IMR-90 (cell line): Measurements from ENCODE around the gene VMO1. TPM values are rescaled to one million over a fixed set of nuclear protein-coding genes. Genes with fewer than 3 reads are reported as not detected.

Experiments used
- ATAC-seq: fragments of 200-7000 bp; cut with Tn5 transposase; 2 replicates; pipeline ENCODE4 v1.9.1; 2020; ENCODE audit warnings: low read depth, mild to moderate bottlenecking, moderate library complexity
- BruUV-seq: library from RNA; stranded (reverse); fragments of 400-500 nt; replicated peaks from 2 replicates; lab custom pipeline; 2021; lab: Mats Ljungman, UMichigan
- CTCF ChIA-PET: fragments of 300-600 bp; formaldehyde crosslinking; extraction: SDS; loops from one replicate; lab custom pipeline; 2021; ENCODE audit warnings: antibody characterized with exemption; lab: Yijun Ruan, JAX
- POLR2A ChIA-PET: fragments of 300-600 bp; sonication (Branson Sonifier 250); formaldehyde crosslinking; loops from one replicate; lab custom pipeline; 2022; ENCODE audit warnings: antibody characterized with exemption; ENCODE audit not compliant: unreplicated experiment; lab: Charles Lee
- DNase-seq: peaks from one replicate; pipeline ENCODE4 v3.0.0; 2013
- H2AFZ ChIP-seq: replicated peaks from 2 replicates; pipeline ENCODE3; 2013; ENCODE audit warnings: low read length, mild to moderate bottlenecking; ENCODE audit not compliant: poor library complexity
- H2AK5ac ChIP-seq: 2 replicates; pipeline ENCODE4 v1.6.1; 2013; ENCODE audit warnings: low read depth, low read length, inconsistent platforms
- H2AK9ac ChIP-seq: replicated peaks from 2 replicates; pipeline ENCODE3; 2013; ENCODE audit warnings: mild to moderate bottlenecking, low read depth, low read length, moderate library complexity; ENCODE audit not compliant: poor library complexity
- H2BK120ac ChIP-seq: 2 replicates; pipeline ENCODE4 v1.6.1; 2013; ENCODE audit warnings: low read depth, low read length, inconsistent platforms
- H2BK15ac ChIP-seq: 3 replicates; pipeline ENCODE4 v1.6.1; 2013; ENCODE audit warnings: low read depth, low read length, inconsistent platforms
- H2BK20ac ChIP-seq: 2 replicates; pipeline ENCODE4 v1.6.1; 2013; ENCODE audit warnings: low read depth, mild to moderate bottlenecking, inconsistent platforms, low read length, moderate library complexity
- H2BK5ac ChIP-seq: 2 replicates; pipeline ENCODE4 v1.6.1; 2013; ENCODE audit warnings: mild to moderate bottlenecking, low read depth, low read length, inconsistent platforms; ENCODE audit not compliant: poor library complexity, severe bottlenecking
- H3K14ac ChIP-seq: replicated peaks from 2 replicates; pipeline ENCODE4 v1.6.1; 2013; ENCODE audit warnings: low read depth, low read length, inconsistent platforms
- H3K18ac ChIP-seq: 2 replicates; pipeline ENCODE4 v1.6.1; 2013; ENCODE audit warnings: low read depth, low read length, control low read depth
- H3K23ac ChIP-seq: 2 replicates; pipeline ENCODE4 v1.6.1; 2013; ENCODE audit warnings: low read depth, low read length, inconsistent platforms
- H3K27ac ChIP-seq: 2 replicates; pipeline ENCODE4 v1.5.1; 2013; ENCODE audit warnings: mild to moderate bottlenecking, control low read depth, low read length; ENCODE audit not compliant: insufficient read depth
- H3K27me3 ChIP-seq: 2 replicates; pipeline ENCODE4 v1.6.1; 2013; ENCODE audit warnings: low read length; ENCODE audit not compliant: control insufficient read depth, insufficient read depth
- H3K36me3 ChIP-seq: 2 replicates; pipeline ENCODE4 v1.6.1; 2013; ENCODE audit warnings: low read length, mixed read lengths; ENCODE audit not compliant: control insufficient read depth, insufficient read depth
- H3K4ac ChIP-seq: 2 replicates; pipeline ENCODE4 v1.6.1; 2013; ENCODE audit warnings: low read depth, low read length, inconsistent platforms
- H3K4me1 ChIP-seq: 2 replicates; pipeline ENCODE4 v1.6.1; 2013; ENCODE audit warnings: low read length, mixed read lengths; ENCODE audit not compliant: control insufficient read depth, insufficient read depth
- H3K4me2 ChIP-seq: 2 replicates; pipeline ENCODE4 v1.6.1; 2013; ENCODE audit warnings: low read depth, mild to moderate bottlenecking, control low read depth, low read length, moderate library complexity
- H3K4me3 ChIP-seq: 2 replicates; pipeline ENCODE4 v1.5.1; 2013; ENCODE audit warnings: low read depth, mild to moderate bottlenecking, control low read depth, low read length, moderate library complexity; ENCODE audit not compliant: insufficient read depth
- H3K56ac ChIP-seq: 2 replicates; pipeline ENCODE4 v1.6.1; 2013; ENCODE audit warnings: low read length, inconsistent platforms; ENCODE audit not compliant: insufficient read depth; ENCODE audit errors: extremely low read depth
- H3K79me1 ChIP-seq, 2 experiments: 2 replicates each; pipeline ENCODE4 v1.6.1; 2013; ENCODE audit warnings: low read length in 2 of 2, inconsistent platforms in 1 of 2, low read depth in 1 of 2
- H3K9ac ChIP-seq: 2 replicates; pipeline ENCODE4 v1.6.1; 2013; ENCODE audit warnings: low read depth, low read length, control low read depth
- H3K9me1 ChIP-seq: 2 replicates; pipeline ENCODE4 v1.6.1; 2013; ENCODE audit warnings: low read length, inconsistent platforms; ENCODE audit not compliant: insufficient read depth
- H3K9me3 ChIP-seq: 2 replicates; pipeline ENCODE4 v1.6.1; 2013; ENCODE audit warnings: low read length; ENCODE audit not compliant: control insufficient read depth, insufficient read depth
- H4K20me1 ChIP-seq: 2 replicates; pipeline ENCODE4 v1.6.1; 2013; ENCODE audit warnings: low read length, inconsistent platforms; ENCODE audit not compliant: insufficient read depth
- H4K5ac ChIP-seq: 2 replicates; pipeline ENCODE4 v1.6.1; 2013; ENCODE audit warnings: mild to moderate bottlenecking, low read depth, low read length, control low read depth
- H4K8ac ChIP-seq, 2 experiments: 2 replicates each; pipeline ENCODE4 v1.6.1; 2013; ENCODE audit warnings: low read depth in 2 of 2, low read length in 2 of 2, control low read depth in 1 of 2, inconsistent platforms in 1 of 2
- H4K91ac ChIP-seq: 2 replicates; pipeline ENCODE4 v1.6.1; 2013; ENCODE audit warnings: low read depth, low read length, inconsistent platforms; ENCODE audit not compliant: insufficient read depth
- BHLHE40 ChIP-seq: fragments of 150-350 bp; IDR thresholded peaks from 2 replicates; pipeline ENCODE4 v1.6.1; 2016; ENCODE audit warnings: mild to moderate bottlenecking, low read depth, low read length
- CHD1 ChIP-seq: IDR thresholded peaks from 2 replicates; pipeline ENCODE4 v1.6.1; 2012; ENCODE audit warnings: low read depth, low read length, improper control_type of control experiment
- ELK1 ChIP-seq: fragments of 150-350 bp; IDR thresholded peaks from 2 replicates; pipeline ENCODE4 v1.6.1; 2016; ENCODE audit warnings: low read depth, mild to moderate bottlenecking, low read length, moderate library complexity, borderline replicate concordance
- FOS ChIP-seq: fragments of 150-350 bp; IDR thresholded peaks from 2 replicates; pipeline ENCODE4 v1.6.1; 2016; ENCODE audit warnings: low read depth, low read length
- MAFK ChIP-seq: IDR thresholded peaks from 2 replicates; pipeline ENCODE4 v1.6.1; 2012; ENCODE audit warnings: low read depth, low read length, improper control_type of control experiment
- MAZ ChIP-seq: IDR thresholded peaks from 2 replicates; pipeline ENCODE4 v1.6.1; 2012; ENCODE audit warnings: low read depth, mild to moderate bottlenecking, low read length, improper control_type of control experiment, moderate library complexity, borderline replicate concordance
- MXI1 ChIP-seq: IDR thresholded peaks from 2 replicates; pipeline ENCODE4 v1.6.1; 2012; ENCODE audit warnings: low read depth, mild to moderate bottlenecking, low read length, moderate library complexity, borderline replicate concordance
- NFE2L2 ChIP-seq: fragments of 150-350 bp; IDR thresholded peaks from 2 replicates; pipeline ENCODE4 v1.6.1; 2016; ENCODE audit warnings: low read depth, mild to moderate bottlenecking, low read length
- POLR2A ChIP-seq: IDR thresholded peaks from 2 replicates; pipeline ENCODE4 v1.6.1; 2012; ENCODE audit warnings: mild to moderate bottlenecking, low read depth, low read length
- RAD21 ChIP-seq: IDR thresholded peaks from 2 replicates; pipeline ENCODE4 v1.6.1; 2012; ENCODE audit warnings: low read length, improper control_type of control experiment
- RCOR1 ChIP-seq: IDR thresholded peaks from 2 replicates; pipeline ENCODE4 v1.6.1; 2012; ENCODE audit warnings: mild to moderate bottlenecking, low read length, improper control_type of control experiment; ENCODE audit not compliant: insufficient replicate concordance
- RFX5 ChIP-seq: IDR thresholded peaks from 2 replicates; pipeline ENCODE4 v1.8.0; 2012; ENCODE audit warnings: low read depth, mild to moderate bottlenecking, low read length, moderate library complexity
- SMC3 ChIP-seq: fragments of 150-350 bp; IDR thresholded peaks from 2 replicates; pipeline ENCODE4 v1.6.1; 2016; ENCODE audit warnings: low read depth, mild to moderate bottlenecking, antibody characterized with exemption, low read length, moderate library complexity
- WGBS, 2 experiments: methylation state at CpG; one replicate each; pipeline versions ENCODE4 v1.1.5 to v1.1.7; 2013; ENCODE audit warnings: missing lambda C conversion rate in 2 of 2; ENCODE audit not compliant: insufficient read length in 1 of 2; ENCODE audit errors: extremely low coverage in 2 of 2; 5-methylcytosine and 5-hydroxymethylcytosine counted together
- dilution Hi-C: fragments of 300-500 bp; cut with HindIII; formaldehyde crosslinking; loops from one replicate; pipeline ENCODE4 v1.14.3; 2018; ENCODE audit warnings: low sequenced_read_pairs; ENCODE audit not compliant: unreplicated experiment
- in situ Hi-C: fragments of 300-500 bp; cut with MboI; formaldehyde crosslinking; loops from 3 replicates; pipeline ENCODE4 v1.14.3; 2019; ENCODE audit warnings: low sequenced_read_pairs, inconsistent platforms, mixed read lengths
- intact Hi-C: fragments of 100-400 bp; cut with micrococcal nuclease; formaldehyde crosslinking; loops from 2 replicates; pipeline ENCODE4 v1.10.0; 2022
- polyA plus RNA-seq, 3 experiments: library from polyadenylated mRNA; depleted of rRNA; stranded (reverse); fragments of >200 nt; gene quantifications; 2 replicates each; pipeline ENCODE4 v1.2.3, GENCODE V29; 2012; ENCODE audit warnings: low replicate concordance in 1 of 3
- total RNA-seq: library from RNA; depleted of rRNA; stranded (reverse); fragments of >200 nt; gene quantifications from 2 replicates; pipeline ENCODE4 v1.2.3, GENCODE V29; 2012
- TF ChIP-seq, protein P1 (sequence below): fragments of 150-350 bp; IDR thresholded peaks from 2 replicates; pipeline ENCODE4 v1.6.1; 2017; ENCODE audit warnings: mild to moderate bottlenecking, antibody characterized with exemption, low read length, low read depth
- TF ChIP-seq, protein P2 (sequence below): conservative IDR thresholded peaks from 2 replicates; pipeline ENCODE4 v1.5.1; 2012; ENCODE audit warnings: mild to moderate bottlenecking, low read depth, low read length, improper control_type of control experiment

VMO1 gene
- total and polyA plus RNA-seq, 2 of the 4 experiments (the other 2 are of a cell fraction): 0.14 TPM; not detected in 1

- no peak overlapping the region for H3K18ac ChIP-seq
- H4K8ac ChIP-seq: no peak overlapping the region
- ATAC-seq: no peak
- H3K36me3 ChIP-seq: no peaks in the 10 kb centered on the region
- no peak overlapping the region for H3K14ac ChIP-seq
- H3K56ac ChIP-seq: no peak overlapping the region
- no peak for TF ChIP-seq MXI1
- no peak for TF ChIP-seq ELK1
- TF ChIP-seq, protein P1, sequence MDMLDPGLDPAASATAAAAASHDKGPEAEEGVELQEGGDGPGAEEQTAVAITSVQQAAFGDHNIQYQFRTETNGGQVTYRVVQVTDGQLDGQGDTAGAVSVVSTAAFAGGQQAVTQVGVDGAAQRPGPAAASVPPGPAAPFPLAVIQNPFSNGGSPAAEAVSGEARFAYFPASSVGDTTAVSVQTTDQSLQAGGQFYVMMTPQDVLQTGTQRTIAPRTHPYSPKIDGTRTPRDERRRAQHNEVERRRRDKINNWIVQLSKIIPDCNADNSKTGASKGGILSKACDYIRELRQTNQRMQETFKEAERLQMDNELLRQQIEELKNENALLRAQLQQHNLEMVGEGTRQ: no peak
- no peak for TF ChIP-seq RCOR1
- no peak for TF ChIP-seq FOS
- no peak for TF ChIP-seq CHD1
- TF ChIP-seq NFE2L2: no peak
- no peak for TF ChIP-seq MAZ
- TF ChIP-seq SMC3: no peak
- TF ChIP-seq MAFK: no peak
- TF ChIP-seq, protein P2, sequence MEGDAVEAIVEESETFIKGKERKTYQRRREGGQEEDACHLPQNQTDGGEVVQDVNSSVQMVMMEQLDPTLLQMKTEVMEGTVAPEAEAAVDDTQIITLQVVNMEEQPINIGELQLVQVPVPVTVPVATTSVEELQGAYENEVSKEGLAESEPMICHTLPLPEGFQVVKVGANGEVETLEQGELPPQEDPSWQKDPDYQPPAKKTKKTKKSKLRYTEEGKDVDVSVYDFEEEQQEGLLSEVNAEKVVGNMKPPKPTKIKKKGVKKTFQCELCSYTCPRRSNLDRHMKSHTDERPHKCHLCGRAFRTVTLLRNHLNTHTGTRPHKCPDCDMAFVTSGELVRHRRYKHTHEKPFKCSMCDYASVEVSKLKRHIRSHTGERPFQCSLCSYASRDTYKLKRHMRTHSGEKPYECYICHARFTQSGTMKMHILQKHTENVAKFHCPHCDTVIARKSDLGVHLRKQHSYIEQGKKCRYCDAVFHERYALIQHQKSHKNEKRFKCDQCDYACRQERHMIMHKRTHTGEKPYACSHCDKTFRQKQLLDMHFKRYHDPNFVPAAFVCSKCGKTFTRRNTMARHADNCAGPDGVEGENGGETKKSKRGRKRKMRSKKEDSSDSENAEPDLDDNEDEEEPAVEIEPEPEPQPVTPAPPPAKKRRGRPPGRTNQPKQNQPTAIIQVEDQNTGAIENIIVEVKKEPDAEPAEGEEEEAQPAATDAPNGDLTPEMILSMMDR: no peak
- no peak for TF ChIP-seq POLR2A
- TF ChIP-seq BHLHE40: no peak
- TF ChIP-seq RAD21: no peak
- TF ChIP-seq RFX5: no peak
- no peak overlapping the region for H2AK5ac ChIP-seq
- no peak overlapping the region for H3K27ac ChIP-seq
- H3K9me1 ChIP-seq: no peaks in the 10 kb centered on the region
- intact Hi-C loops: no loop called here
- no peak overlapping the region for H2AK9ac ChIP-seq
- no peak overlapping the region for H2BK5ac ChIP-seq
- no peak overlapping the region for H3K9ac ChIP-seq
- no peak overlapping the region for H2AFZ ChIP-seq
- H3K27me3 ChIP-seq: peaks cover 49% of the 10 kb centered on the region
- H3K4me2 ChIP-seq: no peak overlapping the region
- in situ Hi-C loops: no loop called here
- H2BK20ac ChIP-seq: no peak overlapping the region
- dilution Hi-C loops: no loop called here
- no peak overlapping the region for H4K5ac ChIP-seq
- no CpG with 5 or more reads among the region's 4 CpGs for WGBS, 2 experiments
- no peak overlapping the region for H3K4ac ChIP-seq
- ChIA-PET CTCF (no interaction called here), POLR2A (no interaction called here)
- no TSS peak for BruUV-seq
- H3K4me3 ChIP-seq: no peak overlapping the region
- H4K91ac ChIP-seq: no peak overlapping the region
- no peak overlapping the region for H3K23ac ChIP-seq
- peaks cover 2% of the 10 kb centered on the region; the same call in 1 of the 2 replicates for H3K4me1 ChIP-seq
- H4K20me1 ChIP-seq: no peaks in the 10 kb centered on the region
- DNase-seq: no peak
- H2BK120ac ChIP-seq: no peak overlapping the region
- no peaks in the 10 kb centered on the region for H3K9me3 ChIP-seq
- H3K79me1 ChIP-seq: no peaks in the 10 kb centered on the region
- no peak overlapping the region for H2BK15ac ChIP-seq
Observed at GRCh38 chr17:4748686-4749085, 37.5 kb downstream of the VMO1 start.
